Loucy (cell line): ENCODE measurements around the gene DHPS.
"Not testable (repeated sequence)": the region's sequence is repeated elsewhere in the genome, so short reads cannot be mapped to it uniquely, and the experiment has no call there.

Source experiments
- EZH2phosphoT487 ChIP-seq: fragments of 200-600 bp; IDR thresholded peaks from 2 replicates; pipeline ENCODE4 v1.6.1; 2018; ENCODE audit warnings: antibody characterized with exemption, mild to moderate bottlenecking, moderate library complexity, borderline replicate concordance
- TF ChIP-seq, protein P1 (sequence below): fragments of 200-600 bp; sonication (generic); conservative IDR thresholded peaks from 2 replicates; pipeline ENCODE4 v1.5.1; 2014; ENCODE audit warnings: mild to moderate bottlenecking, antibody characterized with exemption, low read length

DNA sequence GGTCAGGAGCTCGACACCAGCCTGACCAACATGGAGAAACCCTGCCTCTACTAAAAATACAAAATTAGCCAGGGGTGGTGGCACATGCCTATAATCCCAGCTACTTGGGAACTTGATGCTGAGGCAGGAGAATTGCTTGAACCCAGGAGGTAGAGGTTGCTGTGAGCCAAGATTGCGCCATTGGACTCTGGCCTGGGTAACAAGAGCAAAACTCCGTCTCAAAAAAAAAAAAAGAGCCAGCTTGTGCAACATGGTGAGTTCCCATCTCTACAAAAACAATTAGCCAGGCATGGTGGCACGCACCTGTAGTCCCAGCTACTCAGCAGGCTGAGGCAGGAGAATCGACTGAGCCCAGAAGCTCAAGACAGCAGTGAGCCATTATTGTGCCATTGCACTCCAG, 3.6 kb downstream of the DHPS start:
- TF ChIP-seq, protein P1, sequence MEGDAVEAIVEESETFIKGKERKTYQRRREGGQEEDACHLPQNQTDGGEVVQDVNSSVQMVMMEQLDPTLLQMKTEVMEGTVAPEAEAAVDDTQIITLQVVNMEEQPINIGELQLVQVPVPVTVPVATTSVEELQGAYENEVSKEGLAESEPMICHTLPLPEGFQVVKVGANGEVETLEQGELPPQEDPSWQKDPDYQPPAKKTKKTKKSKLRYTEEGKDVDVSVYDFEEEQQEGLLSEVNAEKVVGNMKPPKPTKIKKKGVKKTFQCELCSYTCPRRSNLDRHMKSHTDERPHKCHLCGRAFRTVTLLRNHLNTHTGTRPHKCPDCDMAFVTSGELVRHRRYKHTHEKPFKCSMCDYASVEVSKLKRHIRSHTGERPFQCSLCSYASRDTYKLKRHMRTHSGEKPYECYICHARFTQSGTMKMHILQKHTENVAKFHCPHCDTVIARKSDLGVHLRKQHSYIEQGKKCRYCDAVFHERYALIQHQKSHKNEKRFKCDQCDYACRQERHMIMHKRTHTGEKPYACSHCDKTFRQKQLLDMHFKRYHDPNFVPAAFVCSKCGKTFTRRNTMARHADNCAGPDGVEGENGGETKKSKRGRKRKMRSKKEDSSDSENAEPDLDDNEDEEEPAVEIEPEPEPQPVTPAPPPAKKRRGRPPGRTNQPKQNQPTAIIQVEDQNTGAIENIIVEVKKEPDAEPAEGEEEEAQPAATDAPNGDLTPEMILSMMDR, result not testable (repeated sequence)
- TF ChIP-seq EZH2phosphoT487, result not testable (repeated sequence)
